ENCODE results near the gene SFTA2. TPM values are rescaled to one million over a fixed set of nuclear protein-coding genes. Genes with fewer than 3 reads are reported as not detected.
"Not testable (repeated sequence)": the region's sequence is repeated elsewhere in the genome, so short reads cannot be mapped to it uniquely, and the experiment has no call there.

The SFTA2 gene
- polyA plus RNA-seq, 3 donors: 0.29 to 1.2 (median 1.1) TPM

DNA sequence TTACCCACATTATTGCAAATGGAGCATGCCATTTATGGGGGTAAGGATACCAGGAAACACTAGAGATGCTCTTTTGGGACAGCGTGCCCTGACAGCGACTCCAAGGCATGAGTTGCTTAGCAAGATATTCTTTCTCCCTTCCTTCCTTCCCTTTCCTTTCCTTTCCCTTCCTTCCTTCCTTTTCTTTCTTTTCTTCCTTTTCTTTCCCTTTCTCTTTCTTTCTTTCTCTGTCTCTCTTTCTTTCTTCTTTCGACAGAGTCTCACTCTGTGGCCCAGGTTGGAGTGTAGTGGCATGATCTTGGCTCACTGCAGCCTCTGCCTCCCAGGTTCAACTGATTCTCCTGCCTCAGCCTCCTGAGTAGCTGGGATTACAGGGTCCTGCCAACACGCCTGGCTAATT, 12.1 kb upstream of the SFTA2 start:
- no peak for DNase-seq (ENCODE audit: low read depth in 3 of 3, low spot score in 2 of 3)

DNA sequence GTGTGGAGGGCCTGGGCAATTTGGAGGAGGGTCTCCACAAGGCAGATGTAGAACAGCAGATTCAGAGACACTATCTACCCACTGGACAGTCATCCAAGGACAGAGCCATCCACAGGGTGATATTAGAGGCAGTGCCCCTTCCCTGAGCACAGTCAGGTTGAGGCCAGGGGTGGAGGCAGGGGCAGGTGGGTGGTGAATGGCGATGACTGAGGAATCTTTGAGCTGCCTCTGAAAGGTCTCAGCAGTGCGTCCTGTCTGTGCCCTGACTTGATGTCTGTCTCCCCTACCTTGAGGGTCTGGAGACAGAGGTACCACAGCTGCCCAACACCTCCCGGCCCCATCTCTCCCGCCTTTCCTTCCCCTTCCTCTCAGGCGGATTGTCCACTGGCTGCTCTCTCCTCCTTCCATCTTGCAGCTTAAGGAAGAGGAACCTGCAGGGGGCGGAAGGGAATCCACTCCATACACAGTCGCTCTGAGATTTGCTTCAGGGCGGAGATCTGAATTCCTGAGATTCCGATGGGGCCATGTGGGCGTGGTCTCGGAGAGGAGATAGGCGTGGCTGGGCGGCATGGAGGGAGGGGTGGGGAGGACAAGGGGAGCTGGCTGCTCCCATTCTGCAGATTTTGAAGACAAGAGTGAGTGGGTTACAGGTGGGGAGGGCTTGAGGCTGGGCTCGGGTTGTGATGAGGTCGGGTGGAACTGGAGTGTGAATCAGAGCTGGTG, 10.5 kb upstream of the SFTA2 start:
- peak in 2 of 3 donors; percentile 64 to 70 for DNase-seq (ENCODE audit: low read depth in 3 of 3, low spot score in 2 of 3)

DNA sequence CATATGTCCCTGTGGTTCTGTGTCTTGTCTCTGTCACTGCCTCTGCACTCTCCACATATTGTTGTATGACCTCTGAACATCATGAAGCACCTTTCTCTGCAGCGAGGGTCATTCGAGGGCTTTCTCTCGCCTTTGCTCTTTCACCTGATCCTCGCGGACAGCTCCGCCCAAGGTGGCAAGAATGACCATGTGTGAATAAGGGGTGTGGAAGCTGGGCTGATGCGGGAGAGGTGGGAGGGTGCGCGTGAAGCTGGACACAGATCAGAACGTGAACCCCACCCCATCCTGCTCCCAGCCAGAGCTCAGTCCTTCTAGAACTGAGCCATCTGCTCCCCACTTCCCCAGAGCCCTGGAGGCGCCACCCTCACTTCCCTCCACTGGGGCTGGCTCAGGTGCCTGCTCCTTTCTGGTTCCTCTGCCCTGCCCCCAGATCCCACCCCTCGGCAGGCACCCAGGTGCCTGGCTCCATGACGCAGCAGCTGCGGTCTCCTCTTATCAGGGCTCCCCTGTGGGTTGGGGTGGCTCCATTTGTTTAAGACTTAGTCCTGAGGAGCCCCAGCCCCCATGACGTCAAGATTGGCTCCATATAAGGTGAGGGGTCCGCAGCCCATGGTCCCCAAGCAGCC, 8.5 kb upstream of the SFTA2 start, which contains the start of gene MUCL3:
MUCL3 (plus strand) TSS at position 613 of the 626 bp plus-strand sequence. CDS start 27 bp downstream, outside the sequence.
- DNase-seq (ENCODE audit: low read depth in 3 of 3, low spot score in 2 of 3): no peak

DNA sequence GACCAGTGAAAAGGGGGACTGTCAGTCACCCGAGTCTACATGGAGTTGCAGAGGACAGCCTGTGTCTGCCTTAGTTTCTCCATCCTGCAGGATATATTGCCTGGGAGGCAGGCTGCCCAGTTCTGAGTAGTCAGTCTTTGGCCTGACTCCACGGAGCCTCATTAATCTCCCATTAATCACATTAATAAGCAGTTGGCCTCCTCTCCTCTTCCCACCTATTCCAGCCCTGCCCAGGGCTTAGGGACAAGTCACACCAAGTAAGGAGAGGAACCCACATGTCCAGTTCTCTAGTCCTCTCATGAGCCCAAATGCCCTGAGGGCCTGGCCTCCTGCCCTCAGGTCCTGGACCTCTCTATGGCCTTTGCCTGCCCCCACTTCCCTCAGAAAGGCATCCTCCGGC, 7.5 kb upstream of the SFTA2 start:
- no peak for DNase-seq (ENCODE audit: low read depth in 3 of 3, low spot score in 2 of 3)

DNA sequence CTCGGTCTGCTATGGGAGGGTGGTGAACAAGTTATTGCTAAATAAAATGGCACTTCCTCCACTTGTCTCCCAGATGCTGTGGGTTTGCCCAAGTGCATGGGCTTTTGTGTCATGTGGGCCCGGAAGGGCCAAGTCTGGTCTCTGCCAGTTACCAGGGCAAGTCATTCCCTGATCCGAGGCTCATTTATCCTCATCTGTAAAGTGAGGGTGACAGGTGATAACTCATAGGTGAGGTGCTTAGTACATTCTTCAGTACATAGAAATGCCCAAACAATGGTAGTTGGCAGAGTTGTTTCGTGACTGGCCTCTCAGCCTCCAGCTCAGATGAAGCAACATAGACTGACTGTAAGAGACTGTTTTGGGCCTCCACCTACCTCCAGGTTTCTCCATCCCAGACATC, 6.8 kb upstream of the SFTA2 start:
- no peak for DNase-seq (ENCODE audit: low read depth in 3 of 3, low spot score in 2 of 3)

DNA sequence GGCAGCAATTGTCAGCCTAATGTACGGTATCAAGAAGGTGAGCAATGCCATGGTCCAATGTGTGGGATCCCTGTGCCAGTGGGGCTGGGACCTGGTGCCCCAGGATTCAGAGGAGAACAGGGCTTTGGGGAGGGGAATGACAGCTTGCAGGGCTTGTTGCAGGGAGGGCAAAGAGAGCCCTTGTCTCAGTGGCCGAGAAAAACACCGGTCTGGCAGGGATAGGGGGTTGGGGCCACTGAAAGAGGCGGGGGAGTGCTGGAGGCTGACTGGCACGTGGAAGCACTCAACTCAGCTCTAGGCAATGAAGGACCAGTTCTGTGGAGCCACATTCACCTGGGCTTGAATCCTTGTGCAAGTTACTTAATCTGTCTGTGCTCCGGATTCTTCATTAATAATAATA, 5.3 kb upstream of the SFTA2 start:
- DNase-seq (ENCODE audit: low read depth in 3 of 3, low spot score in 2 of 3): no peak

DNA sequence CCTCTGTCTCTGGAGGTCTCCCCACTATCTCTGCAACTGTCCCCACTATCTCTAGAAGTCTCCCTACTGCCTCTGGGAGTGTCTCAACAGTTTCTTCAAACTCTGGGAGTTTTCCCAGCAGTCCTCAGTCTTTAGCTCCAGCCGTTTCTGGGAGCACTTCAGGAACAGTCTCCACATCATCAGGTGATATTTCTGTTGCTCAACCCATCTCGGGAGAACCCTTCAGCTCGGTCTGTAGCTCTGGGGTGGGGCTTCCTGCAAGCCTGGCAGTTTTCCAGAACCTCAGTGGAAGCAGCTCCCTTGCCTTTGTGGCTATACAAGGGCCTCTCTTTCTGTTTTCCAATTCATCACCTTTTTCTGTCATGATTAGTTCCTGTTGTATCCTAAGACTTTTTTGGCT, 3.0 kb upstream of the SFTA2 start:
- no peak for DNase-seq (ENCODE audit: low read depth in 3 of 3, low spot score in 2 of 3)

DNA sequence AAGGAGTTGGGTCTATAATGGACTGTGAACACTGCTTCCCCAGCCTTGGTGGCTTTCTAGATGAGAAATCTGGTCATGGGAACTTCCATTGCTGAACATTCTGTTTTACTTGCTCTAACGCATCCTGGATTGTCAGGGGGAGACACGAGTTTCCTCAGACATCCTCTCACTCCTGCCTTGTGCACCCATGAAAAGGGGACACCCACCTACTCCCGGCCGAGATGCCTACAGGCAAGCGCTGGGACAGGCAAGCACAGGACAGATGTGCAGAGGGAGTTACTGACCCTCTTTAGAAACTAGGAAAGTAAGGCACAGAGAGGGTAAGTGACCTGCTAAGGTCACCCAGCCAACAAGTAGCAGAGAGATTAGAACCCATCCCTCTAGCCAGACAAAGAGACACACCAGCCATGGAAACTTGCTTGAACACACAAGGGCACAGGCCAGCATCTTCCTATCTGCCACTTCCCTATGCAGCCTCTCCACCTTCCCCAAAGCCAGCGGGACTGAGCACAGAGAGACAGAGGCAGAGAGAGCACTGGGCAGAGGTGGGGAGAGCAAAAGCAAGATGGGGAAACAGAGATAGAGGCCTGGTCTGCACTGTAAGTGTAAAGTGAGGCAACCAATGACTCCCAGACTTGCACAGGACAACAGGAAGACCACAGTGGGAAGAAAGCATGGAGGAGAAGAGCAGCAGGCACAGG, 845 bp upstream of the SFTA2 start:
- DNase-seq (ENCODE audit: low read depth in 3 of 3, low spot score in 2 of 3): no peak

DNA sequence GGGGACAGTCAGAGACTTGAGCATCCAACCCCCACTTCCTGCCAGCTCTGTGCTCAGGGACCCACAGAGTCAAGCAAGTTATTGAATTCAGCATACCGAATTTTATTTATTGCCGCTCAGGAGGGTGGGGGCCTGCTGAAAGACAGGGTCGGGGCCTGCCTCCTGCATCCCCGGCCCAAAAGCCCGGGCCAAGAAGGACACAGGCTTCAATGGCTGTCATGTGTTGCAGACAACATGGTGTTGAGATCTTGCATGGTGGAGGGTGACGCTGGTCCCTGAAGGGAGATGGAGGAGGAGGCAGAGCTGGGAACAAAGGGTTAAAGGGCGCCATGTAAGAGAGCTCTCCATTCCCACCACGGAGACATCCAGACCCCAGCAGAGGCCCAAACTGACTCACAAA, 698 bp downstream of the SFTA2 start:
- DNase-seq (ENCODE audit: low read depth in 3 of 3, low spot score in 2 of 3): no peak

DNA sequence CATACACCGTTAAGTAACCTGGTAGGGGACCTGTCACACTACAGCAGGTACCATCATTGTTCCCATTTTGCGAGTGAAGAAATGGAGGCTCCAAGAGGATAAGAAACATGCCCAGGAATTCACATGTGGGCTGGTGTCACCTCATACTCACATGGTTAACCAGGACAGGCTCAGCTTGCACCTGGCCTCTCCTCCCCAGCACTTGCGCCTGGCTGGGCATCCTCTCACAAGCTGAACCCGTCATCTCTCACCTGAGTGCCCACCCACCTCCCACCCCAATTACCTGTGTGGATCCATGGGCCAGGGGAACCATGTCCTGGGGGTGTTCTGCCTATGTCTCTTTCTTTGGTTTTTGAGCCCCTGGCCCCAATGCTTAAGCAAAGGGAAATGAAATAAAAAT, 1.5 kb downstream of the SFTA2 start:
- no peak for DNase-seq (ENCODE audit: low read depth in 3 of 3, low spot score in 2 of 3)

DNA sequence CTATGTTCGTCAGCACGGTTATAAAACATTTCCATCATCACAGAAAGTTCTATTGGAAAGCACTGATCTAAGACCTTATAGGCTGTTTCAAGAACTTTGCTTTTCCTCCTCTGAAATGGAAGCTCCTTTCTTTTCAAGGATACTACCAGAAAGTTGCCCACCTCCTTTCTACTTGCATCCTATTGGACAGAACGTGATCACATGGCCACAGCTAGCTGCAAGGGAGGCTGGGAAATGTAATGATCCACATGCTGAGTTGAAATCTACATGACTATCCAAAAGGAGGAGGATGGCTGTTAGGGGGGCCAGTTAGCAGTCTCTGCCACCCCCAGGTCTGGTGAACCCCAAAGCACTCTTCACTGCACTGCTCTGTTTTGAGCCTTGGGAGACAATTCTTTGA, 3.3 kb downstream of the SFTA2 start:
- no peak for DNase-seq (ENCODE audit: low read depth in 3 of 3, low spot score in 2 of 3)

DNA sequence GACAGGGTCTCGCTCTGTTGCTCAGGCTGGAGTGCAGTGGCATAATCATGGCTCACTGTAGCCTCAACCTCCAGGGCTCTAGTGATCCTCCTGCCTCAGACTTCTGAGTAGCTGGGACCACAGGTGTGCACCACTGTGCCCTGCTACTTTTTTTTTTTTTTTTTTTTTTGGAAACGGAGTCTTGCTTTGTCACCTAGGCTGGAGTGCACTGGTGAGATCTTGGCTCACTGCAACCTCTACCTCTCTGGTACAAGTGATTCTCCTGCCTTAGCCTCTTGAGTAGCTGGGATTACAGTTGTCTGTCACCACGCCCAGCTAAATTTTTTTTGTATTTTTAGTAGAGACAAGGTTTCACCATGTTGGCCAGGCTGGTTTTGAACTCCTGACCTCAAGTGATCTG, 4.9 kb downstream of the SFTA2 start:
- not testable (repeated sequence) for DNase-seq (ENCODE audit: low read depth in 3 of 3, low spot score in 2 of 3)

DNA sequence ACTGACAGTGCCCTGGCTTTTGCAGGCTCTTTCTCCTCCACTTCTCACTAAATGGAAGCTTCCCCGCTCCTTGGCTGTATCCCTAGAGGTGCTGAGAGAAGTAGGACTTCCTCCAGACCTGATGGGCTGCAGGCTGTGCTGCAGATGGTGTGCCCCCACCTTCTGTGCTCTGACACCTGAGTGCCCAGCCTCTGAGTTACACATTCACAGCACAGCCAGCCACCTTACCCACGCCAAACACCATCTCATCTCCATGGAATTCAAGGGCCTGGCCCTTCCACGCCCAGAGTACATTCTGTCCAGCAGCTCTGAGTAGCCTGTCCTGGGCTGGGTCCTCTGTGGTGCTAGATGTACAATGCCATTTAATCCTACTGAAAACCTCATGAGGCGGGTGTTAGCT, 5.3 kb downstream of the SFTA2 start:
- no peak for DNase-seq (ENCODE audit: low read depth in 3 of 3, low spot score in 2 of 3)

DNA sequence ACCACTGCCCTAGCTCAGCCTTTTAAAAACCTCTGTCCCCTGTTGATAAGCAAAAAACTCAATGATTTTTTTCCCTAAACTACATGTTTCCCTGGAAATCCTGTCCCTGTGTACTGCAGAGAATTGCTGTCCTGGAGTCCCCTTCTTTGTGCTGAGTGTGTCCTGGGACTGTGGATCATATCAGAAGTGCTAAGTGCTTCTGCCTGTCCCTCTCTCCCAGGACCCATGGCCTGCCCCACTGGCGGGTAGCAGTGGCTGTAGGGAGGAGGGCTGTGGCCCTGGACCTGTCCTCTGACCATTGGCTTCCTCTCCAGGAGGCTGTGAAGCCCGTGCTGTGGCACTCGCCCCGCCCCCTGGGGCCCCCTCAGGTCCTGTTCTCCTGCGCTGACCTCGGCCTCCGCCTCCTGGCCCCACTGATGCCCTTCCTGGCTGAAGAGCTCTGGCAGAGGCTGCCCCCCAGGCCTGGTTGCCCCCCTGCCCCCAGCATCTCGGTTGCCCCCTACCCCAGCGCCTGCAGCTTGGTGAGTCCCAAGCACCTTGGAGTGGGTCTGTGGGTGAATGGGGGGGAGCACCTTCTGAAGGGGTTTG, 7.8 kb downstream of the SFTA2 start:
- DNase-seq (ENCODE audit: low read depth in 3 of 3, low spot score in 2 of 3): not testable (repeated sequence)

DNA sequence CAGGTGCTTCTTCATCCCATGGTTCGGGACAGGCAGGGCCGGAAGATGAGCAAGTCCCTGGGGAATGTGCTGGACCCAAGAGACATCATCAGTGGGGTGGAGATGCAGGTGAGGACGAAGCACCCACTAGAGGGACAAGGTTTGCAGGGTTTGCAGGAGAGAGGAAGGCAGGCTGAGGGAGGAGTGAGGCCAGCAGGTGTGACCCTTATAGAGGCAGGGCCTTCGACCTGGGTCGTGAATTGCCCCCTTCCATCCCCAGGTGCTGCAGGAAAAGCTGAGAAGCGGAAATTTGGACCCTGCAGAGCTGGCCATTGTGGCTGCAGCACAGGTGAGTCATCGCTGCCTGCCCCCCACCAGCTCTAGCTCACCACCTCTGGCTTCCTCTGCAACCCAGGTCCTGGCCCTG, 9.5 kb downstream of the SFTA2 start:
- DNase-seq (ENCODE audit: low read depth in 3 of 3, low spot score in 2 of 3): no peak

DNA sequence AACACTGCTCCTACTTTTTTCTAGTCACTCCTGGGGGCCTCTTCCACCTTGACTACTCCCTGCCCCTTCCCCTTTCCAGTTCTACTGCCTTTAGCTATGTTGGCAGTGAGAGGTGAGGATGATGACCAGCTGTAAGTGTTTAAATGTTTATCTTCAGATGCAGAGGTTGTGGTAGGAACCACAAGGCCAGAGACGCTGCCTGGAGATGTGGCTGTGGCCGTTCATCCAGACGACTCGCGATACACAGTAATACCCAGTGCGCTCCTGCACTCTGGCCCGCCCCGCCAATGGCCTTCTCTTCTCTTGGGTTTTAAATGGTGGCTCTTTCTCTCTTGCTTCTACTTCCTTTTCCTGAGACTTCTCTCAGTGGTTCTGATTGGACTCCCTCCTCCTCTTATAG, 13.3 kb downstream of the SFTA2 start:
- DNase-seq (ENCODE audit: low read depth in 3 of 3, low spot score in 2 of 3): no peak

DNA sequence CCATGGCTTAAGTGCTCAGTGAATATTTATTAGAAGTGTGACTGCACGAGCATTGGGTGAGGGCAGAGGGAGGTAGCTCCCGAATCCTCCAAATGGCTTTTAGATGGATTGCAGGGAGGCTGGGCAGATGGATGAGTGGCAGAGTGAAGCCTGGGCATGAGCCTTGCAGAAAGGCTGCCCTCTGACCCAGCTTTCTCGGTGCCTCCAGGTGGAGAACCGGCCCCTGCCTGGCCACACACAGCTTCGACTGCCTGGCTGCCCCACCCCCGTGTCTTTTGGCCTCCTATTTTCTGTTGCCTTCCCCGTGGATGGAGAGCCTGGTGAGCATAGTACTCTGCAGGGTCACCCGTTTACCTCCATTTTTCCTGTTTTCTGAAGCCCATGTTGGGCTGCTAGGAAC, 14.5 kb downstream of the SFTA2 start:
- DNase-seq (ENCODE audit: low read depth in 3 of 3, low spot score in 2 of 3): no peak

DNA sequence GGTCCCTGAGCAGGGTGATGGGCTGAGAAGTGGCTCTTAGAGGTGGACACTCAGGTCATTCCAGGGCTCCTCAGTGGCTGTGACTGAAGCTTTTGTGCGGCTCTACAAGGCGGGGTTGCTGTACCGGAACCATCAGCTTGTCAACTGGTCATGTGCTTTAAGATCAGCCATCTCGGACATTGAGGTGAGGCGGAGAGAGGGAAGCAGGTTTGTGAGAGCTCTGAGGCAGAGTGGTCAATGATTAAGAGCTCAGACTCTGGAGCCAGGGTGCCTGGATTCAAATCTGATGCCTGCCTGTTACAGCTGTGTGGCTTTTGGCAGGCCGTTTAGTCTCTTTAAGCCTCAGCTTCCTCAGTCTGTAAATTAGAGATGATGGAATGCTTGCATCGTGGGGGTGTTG, 14.9 kb downstream of the SFTA2 start:
- DNase-seq (ENCODE audit: low read depth in 3 of 3, low spot score in 2 of 3): no peak

DNA sequence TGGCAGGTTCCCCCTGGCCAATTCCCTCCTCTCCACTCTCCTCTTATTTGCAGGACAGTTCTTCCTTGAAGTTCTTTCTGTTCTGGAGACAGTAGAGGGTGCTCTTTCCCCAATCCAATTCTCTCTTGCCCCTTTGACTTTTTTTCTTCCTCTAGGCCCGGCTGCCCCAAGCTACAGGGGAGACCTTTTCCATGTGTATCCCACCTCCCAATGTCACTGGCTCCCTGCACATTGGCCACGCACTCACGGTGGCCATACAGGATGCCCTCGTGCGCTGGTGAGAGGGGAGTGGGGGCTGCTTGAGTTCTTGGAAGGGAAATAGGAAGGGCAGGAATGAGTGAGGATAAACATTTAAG, 16.4 kb downstream of the SFTA2 start:
- peak in 2 of 3 donors; percentile 53 to 71 for DNase-seq (ENCODE audit: low read depth in 3 of 3, low spot score in 2 of 3)

DNA sequence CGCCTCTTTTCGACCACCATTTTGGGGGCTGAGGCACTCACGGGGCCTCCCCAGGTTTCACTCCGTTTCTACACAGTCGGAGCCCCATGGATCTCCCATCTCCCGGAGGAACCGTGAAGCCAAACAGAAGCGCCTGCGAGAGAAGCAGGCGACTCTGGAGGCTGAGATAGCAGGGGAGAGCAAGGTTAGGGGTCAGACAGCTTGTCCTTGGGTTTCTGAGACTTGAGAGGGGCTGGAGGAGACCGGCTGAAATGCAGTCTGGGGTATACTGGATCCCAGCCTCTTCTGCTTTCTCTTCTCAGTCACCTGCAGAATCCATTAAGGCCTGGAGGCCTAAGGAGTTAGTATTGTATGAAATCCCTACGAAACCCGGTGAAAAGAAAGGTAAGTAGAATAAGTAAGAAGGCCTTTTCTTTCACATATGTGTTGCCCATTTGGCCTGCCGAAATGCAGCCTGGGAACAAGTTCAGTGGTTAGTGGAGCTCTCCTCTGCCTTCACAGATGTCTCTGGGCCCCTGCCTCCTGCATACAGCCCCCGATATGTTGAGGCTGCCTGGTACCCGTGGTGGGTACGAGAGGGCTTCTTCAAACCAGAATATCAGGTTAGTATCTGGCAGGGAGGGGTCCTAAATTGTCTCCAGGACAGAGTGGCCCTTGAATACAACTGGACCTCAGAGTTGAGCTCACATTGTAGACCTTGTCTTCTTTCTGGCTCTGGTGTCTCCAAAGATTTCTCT, 16.9 kb downstream of the SFTA2 start:
- DNase-seq (ENCODE audit: low read depth in 3 of 3, low spot score in 2 of 3): no peak
